Ramos (cell line): ENCODE results near the gene CARD19.

ENCODE experiments used
- in situ Hi-C: fragments of 300-500 bp; cut with MboI; formaldehyde crosslinking; loops from one replicate; pipeline ENCODE4 v1.14.3; 2022; ENCODE audit warnings: low sequenced_read_pairs; ENCODE audit not compliant: unreplicated experiment

CARD19 gene

DNA sequence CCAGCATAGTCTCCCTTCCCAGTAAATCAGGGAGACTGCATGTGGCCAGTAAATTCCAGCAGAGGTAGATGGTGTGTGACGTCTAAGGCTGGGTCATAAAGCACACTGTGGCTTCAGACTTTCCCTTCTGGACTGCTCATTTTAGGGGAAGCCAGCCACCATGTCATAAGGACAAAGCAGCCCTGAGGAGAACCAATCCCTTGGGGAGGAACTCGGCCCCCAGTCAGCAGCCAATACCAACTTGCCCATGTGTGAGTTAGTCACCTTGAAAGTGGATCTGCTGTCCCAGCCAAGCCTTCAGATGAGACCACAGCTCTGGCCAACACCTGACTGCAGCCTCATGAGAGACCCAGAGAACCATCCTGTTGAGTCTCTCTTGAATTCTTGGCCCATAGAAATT is 52.7 kb downstream of the CARD19 start:
- in situ Hi-C loops: no loop called here

DNA sequence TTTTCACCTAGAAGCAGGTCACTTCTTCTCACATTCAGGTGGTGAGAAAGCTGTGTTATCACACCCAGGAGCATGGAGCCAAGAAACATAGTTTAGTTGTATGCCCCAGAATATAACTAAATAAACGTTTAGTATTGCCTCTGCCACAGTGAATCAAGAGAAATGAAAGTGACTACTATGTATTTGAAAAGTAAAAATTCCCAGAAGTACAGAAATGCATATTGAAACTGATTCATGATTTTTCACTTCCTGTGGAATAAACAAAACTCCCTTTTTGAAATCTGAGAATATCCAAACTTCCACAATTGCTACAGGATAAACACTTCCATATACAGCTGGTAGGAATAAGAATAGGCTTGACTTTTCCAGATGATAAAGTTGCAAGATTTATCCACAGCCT is 53.3 kb downstream of the CARD19 start:
- in situ Hi-C loops: no loop called here

DNA sequence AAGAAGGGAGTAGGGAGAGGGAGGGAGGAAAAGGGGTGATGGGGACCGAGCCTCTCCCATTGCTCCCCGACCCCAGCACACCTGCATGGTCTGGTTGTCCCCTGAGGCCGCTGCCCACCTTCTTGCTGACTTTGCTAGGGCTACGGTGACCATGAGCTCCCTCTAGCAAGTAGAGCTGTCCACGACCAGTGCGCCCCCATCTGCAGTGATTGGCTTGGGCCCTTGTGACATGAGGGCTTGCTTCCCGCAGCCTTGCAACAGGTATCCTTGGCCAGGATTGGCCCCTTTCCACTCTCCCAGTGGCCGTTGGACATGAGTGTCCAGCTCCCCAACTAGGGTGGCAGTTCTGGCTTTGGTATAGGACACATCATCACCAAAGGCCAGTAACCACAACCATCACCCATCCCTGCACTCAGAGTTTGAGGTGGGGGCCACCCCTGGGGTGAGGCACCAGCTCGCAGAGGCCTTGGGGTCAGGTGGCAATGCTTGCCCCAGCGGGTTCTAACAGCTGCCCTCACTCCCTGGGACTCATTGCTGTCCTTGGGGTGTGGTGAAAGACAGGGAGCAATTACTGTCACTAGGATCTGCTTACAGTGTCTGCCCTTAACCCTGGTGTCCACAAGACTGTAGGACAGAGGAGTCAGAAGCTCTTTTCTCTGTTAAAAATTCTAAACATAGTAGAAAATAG is 55.2 kb downstream of the CARD19 start:
- in situ Hi-C loops: loop anchor here (25.0 kb wide), 2 partner anchors 411 to 811 kb away; partner anchors contain the start of gene BARX1

DNA sequence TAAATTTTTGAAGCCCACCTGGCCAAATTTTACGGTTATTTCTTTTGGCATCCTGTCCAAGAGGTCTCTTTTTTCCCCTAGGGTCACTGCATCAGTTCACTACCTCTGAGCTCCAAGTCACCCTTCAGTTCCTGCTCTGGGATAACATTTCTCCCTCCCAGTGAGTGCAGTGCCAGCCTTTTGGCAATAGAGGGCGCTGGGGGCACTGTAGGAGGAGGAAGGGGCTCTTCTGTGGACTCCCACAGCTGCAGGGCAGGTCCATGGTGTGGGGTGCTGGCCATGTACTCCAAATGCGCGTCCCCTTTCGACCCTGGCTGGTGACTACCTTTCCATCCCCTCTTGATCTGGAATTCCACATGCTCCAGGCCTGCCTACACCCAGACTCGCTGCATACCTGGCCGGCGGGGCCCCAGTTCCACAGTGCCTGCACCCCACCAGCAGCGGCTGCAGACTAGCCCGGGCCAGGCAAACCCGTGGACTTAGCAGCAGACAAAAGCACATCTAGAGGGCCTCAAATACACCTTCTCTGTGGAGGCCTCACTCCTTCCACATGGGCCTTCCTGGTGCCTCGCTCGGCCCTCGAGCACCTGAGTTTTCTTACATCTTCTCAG is 58.4 kb downstream of the CARD19 start:
- in situ Hi-C loops: loop anchor here (25.0 kb wide), 2 partner anchors 408 to 808 kb away; partner anchors contain the start of gene BARX1

DNA sequence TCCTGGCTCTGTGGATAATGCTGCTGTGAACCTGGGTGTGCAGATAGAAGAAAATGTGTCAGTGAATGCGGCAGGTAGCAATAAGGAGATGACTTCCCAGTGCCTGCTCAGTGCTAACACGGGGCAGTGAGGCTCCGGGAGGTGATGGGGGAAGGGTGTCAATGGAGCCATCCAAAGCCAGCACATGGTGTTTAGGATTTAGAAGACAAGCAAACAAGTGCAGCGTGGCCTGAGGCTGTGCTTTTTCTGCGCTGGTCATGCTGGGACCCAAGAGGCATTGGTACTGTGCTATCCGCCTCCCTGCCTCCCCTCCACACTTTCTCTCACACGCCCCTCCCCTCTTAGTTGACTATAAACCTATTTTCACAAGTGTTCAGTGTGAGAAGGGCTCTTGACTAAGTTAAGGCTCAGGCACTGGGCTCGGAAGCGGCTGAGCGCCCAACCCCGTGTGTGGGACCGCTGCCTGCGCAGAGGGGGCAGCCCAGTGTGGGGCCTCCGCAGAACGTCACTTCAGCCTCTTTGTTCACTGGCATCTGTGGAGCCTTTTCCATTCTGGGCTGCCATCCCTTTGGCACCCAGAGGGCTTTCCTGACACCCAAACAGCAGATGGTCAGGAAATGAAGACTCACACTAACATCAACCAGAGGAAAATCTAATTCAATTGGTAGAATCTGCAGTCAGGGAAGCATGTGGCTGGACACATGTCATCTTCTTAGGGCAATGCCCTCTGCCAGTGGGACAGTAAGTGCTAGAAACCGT is 59.9 kb downstream of the CARD19 start:
- in situ Hi-C loops: loop anchor here (25.0 kb wide), 2 partner anchors 406 to 806 kb away; partner anchors contain the start of gene BARX1

DNA sequence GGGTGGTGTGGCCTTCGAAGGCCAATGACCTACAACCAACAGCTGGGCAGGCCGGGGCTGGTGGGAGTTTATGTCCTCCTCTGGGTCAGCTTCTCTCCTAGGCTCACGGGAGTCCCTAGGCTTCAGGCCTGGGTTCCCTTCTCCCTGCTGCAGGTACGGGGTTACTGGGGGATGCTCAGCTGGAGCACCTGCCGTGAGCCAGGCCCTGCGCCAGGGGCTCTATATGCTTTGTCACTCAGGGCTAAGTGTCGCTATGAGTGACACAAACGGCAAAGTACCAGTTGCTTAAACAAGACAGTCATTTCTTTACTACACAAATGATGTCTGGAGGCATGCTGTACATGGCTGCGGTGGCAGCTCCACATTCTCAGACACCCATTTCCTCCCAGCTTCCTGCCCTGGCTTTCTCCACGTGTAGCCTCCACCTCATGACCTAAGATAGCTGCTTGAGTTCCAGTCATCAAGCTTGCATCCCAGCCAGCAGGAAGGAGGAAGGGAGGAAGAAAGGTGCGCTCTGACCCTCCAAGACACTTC is 60.5 kb downstream of the CARD19 start:
- in situ Hi-C loops: loop anchor here (25.0 kb wide), 2 partner anchors 406 to 806 kb away; partner anchors contain the start of gene BARX1

DNA sequence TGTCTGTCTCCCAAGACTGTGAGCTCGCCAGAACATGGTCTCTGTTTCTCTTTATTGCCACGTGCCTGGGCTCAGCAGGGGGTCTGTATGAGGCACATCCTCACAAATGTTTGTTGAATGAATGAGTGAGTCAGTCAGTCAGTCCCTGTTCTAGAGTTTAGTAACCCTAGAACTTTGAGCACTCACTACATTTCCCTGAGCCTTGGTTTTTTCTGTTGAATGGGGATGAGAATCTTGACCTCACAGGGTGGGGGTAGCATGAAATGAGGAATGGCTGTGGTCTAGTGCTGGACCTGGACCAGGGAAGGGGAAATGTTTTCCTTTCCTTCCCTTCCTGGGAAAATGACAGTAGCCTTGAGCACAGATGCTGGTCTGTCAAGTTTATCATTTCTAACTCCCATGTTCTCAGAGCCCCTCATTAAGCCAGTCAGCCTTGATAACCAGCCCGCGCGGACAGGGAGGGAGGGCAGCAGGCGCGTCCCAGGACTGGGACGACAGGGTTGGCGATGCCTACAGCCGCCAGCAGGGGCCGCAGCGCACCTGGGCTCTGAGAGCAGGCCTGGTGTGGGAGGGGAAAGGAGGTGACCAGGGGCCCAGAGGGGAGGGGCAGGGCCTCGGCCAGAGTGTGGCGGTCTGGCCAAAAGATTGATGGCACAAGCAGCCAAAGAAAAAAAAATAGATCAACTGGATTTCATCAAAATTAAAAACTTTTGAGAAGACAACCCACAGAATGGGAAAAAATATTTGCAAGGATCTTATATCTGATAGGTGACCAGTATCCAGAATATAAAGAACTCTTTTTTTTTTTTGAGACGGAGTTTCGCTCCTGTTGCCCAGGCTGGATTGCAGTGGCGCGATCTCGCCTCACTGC is 63.8 kb downstream of the CARD19 start:
- in situ Hi-C loops: loop anchor here (5.0 to 25.0 kb wide), 4 partner anchors 142 to 802 kb away; partner anchors contain the start of gene BARX1

DNA sequence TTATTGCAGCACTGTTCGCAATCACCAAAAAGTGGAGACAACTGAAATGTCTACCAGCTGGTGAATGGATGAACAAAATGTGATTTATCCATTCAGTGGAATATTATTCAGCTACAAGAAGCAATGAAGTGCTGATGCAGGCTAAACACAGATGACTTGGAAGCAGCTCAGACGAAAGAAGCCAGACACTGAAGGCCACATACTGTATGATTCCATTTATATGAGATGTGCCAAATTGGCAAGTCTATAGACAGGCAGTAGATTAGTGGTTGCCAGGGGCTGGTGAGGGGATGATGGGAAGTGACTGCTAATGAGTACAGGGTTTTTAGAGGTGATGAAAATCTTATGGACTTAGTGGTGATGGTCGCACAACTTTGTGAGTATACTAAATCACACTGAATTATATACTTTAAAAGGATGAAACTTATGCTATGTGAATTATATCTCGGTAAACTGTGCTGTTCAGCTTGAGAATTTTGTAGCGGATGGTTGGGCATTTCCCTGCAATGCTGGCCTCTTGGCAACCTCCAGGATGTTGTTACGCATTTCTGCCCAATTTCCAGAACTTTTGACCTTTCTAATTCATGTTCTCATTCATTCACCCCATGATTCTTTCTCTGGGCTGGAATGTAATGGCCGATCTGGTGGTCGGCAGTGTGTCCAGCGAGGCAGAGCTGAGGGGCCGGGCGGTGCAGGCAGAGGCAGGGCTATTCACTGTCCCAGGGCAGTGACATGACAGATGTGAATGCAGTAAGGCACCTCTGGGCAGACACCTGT is 66.0 kb downstream of the CARD19 start:
- in situ Hi-C loops: loop anchor here (5.0 to 25.0 kb wide), 4 partner anchors 140 to 800 kb away; partner anchors contain the start of gene BARX1
